BLaER1 (cell line): ENCODE data around the gene PTPRM.

ENCODE experiments used
- H3K27ac ChIP-seq: shearing (Covaris generic); formaldehyde crosslinking; 2 replicates; pipeline ENCODE4 v1.8.1; 2022
- H3K27me3 ChIP-seq: shearing (Covaris generic); formaldehyde crosslinking; 2 replicates; pipeline ENCODE4 v1.8.1; 2022
- H3K36me3 ChIP-seq: shearing (Covaris generic); formaldehyde crosslinking; 2 replicates; pipeline ENCODE4 v1.8.1; 2022
- H3K4me1 ChIP-seq: shearing (Covaris generic); formaldehyde crosslinking; 2 replicates; pipeline ENCODE4 v1.8.1; 2022
- H3K4me2 ChIP-seq: shearing (Covaris generic); formaldehyde crosslinking; 2 replicates; pipeline ENCODE4 v1.8.1; 2022
- H3K4me3 ChIP-seq: shearing (Covaris generic); formaldehyde crosslinking; 2 replicates; pipeline ENCODE4 v1.8.1; 2022
- H3K9ac ChIP-seq: shearing (Covaris generic); formaldehyde crosslinking; 2 replicates; pipeline ENCODE4 v1.8.1; 2022
- H3K9me3 ChIP-seq: shearing (Covaris generic); formaldehyde crosslinking; 2 replicates; pipeline ENCODE4 v1.8.1; 2022
- H4K20me1 ChIP-seq: shearing (Covaris generic); formaldehyde crosslinking; 2 replicates; pipeline ENCODE4 v1.8.1; 2022
- Cebpa-rat ChIP-seq: shearing (Covaris generic); IDR thresholded peaks from 2 replicates; pipeline ENCODE4 v1.8.1; 2022

Gene PTPRM

DNA sequence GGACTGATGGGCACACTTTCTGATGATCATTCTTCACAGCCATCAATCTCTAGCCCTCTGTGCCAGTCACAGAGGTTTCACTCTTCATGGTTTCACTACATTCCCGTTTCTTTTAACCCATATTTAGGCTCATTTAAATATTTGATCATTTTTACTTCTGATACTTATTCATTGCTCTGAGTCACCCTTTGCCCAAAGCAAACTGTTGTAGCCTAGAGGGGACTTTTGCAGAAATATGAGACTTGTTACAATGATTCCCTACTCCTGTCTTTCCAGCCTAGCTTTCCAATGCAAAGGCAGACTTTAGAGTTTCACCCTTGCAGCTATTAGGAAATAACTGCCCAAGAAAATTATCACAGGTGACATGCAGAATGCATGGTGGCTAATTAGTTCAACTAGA, 444.2 kb downstream of the PTPRM start:
- TF ChIP-seq Cebpa-rat: no peak
- no peaks in the 10 kb centered on the region for H3K4me1 ChIP-seq

DNA sequence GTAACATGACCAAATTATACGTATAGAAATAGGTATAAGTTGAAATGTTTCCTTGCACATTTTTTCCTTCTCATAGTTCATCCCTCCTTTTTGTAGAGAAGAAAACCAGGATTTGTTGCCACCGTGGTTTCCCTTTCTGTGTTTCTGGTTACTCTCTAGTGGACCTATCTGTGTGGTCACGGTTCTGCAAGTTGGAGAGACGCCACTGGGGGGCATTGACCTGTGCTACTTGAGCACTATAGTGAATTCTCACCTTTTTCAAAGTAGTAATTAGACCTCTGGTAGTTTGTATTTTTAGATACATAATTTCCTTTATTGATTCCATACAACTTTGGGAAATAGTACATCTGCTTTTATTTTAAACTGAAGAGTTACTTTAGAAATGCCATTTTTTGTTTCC, 444.8 kb downstream of the PTPRM start:
- Histone ChIP-seq H3K9me3 (no peaks in the 10 kb centered on the region), H3K4me3 (no peak overlapping the region), H3K27me3 (no peaks in the 10 kb centered on the region), H3K27ac (no peak overlapping the region), H3K4me2 (no peak overlapping the region), H3K4me1 (no peaks in the 10 kb centered on the region), H3K36me3 (no peaks in the 10 kb centered on the region), H4K20me1 (no peaks in the 10 kb centered on the region), H3K9ac (no peak overlapping the region)
- TF ChIP-seq Cebpa-rat: no peak

More for the DNA sequence above, 444.2 kb downstream of the PTPRM start:
- Histone ChIP-seq H3K9ac (no peak overlapping the region), H3K4me2 (no peak overlapping the region), H3K36me3 (no peaks in the 10 kb centered on the region), H4K20me1 (no peaks in the 10 kb centered on the region), H3K27ac (no peak overlapping the region), H3K27me3 (no peaks in the 10 kb centered on the region), H3K4me3 (no peak overlapping the region), H3K9me3 (no peaks in the 10 kb centered on the region)

DNA sequence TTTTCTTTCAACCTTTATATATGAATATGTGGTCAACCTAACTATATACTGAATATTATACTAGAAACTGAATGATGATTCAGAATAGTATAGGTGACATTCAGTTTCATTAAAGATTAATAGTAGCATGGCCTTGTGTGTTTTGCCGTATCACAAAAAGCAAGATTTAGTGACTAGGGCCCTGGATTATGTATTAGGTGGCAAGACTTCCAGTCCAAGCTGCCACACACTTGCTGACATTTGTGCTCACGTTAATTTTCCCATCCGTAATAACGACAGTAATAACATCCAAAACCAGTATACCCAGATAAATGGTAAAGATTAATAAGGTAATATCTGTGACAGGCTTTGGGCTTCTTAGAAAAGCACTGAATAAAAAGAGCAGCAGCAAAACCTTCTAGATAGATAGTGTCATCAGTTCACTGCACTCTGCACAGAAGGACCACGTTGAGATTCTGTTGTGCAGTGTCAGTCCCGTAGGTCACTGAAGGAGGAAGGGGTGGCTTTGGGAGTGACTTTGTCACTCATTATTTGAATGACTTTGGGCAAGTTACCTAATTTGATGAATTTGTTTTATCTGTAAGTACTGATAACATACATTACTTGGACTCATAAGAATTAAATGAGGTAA, 451.7 kb downstream of the PTPRM start:
- Histone ChIP-seq H3K4me3 (no peak overlapping the region), H3K4me2 (no peak overlapping the region), H3K4me1 (no peaks in the 10 kb centered on the region), H4K20me1 (no peaks in the 10 kb centered on the region), H3K36me3 (no peaks in the 10 kb centered on the region), H3K27ac (no peak overlapping the region), H3K27me3 (no peaks in the 10 kb centered on the region), H3K9ac (no peak overlapping the region), H3K9me3 (no peaks in the 10 kb centered on the region)
- no peak for TF ChIP-seq Cebpa-rat

DNA sequence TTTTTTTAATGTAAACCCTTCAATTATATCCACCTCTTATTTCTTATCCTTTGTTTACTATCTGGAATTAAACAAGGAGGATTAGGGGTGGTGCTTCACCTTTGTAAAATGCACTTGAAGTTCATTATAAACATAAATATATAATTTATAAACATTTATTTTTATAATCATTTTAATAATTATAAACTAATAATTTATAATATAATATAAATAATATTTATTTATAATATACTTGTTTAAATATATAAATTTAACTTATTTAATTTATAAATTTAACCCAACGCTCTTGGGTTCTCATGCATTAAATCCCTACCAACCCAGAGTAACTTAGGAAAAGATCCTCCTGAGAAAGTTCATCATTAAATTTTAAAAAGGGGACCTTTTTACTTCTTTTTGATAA, 452.5 kb downstream of the PTPRM start:
- TF ChIP-seq Cebpa-rat: no peak
- H4K20me1 ChIP-seq: no peaks in the 10 kb centered on the region
- no peak overlapping the region for H3K4me3 ChIP-seq
- no peak overlapping the region for H3K4me2 ChIP-seq
- no peaks in the 10 kb centered on the region for H3K36me3 ChIP-seq
- H3K9me3 ChIP-seq: no peaks in the 10 kb centered on the region
- H3K4me1 ChIP-seq: no peaks in the 10 kb centered on the region
- no peak overlapping the region for H3K9ac ChIP-seq
- no peaks in the 10 kb centered on the region for H3K27me3 ChIP-seq
- H3K27ac ChIP-seq: no peak overlapping the region

DNA sequence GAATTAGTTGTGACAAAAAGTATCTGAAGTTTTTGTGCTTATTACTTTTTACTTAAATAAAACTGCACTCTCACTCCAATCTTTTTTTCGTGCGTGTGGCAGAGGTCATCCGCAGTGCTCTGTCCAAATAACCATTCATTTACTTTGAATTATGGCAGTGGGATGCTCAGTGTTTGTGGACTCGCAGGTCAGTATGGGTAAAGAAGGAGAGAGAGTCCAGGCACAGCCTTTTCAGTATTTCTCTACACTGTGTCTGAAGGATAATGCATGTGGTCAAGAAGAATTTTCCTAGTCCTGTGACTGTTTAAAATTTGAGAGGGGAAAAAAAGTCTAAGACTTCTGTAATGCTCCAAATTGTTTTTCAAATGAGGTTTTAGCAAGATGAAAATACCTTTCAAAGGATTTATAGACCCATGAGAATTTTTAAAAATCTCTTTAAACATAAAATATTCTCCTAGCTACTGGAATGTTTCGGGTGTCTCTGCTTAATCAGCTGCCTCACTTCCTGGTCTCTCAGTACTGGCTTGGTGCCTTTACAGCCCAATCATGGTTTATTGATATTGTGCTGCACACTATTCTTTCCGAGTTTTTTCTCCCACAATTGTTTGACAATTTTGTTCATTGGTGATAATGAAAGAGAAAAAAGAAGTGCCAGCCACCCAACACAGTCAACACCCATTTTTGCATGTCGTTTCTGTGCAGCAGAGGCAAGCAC, 453.2 kb downstream of the PTPRM start:
- Histone ChIP-seq H3K9ac (no peak overlapping the region), H3K27ac (no peak overlapping the region), H3K4me2 (no peak overlapping the region), H3K9me3 (no peaks in the 10 kb centered on the region), H3K27me3 (no peaks in the 10 kb centered on the region), H3K4me3 (no peak overlapping the region), H3K4me1 (no peaks in the 10 kb centered on the region), H4K20me1 (no peaks in the 10 kb centered on the region), H3K36me3 (no peaks in the 10 kb centered on the region)
- TF ChIP-seq Cebpa-rat: no peak

DNA sequence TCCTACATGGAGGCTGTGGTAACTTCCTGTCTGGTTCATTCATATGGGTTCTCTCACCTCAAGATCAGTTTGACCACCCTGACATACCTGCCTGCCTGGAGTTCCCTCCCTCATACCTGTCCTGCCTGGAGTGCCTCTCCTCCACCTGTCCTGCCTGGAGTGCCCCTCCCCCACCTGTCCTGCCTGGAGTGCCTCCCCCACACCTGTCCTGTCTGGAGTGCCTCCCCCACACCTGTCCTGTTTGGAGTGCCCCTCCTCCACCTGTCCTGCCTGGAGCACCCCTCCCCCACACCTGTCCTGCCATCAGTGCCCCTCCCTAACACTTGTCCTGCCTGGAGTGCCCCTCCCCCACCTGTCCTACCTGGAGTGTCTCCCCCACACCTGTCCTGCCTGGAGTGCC, 461.9 kb downstream of the PTPRM start:
- Histone ChIP-seq H3K9ac (no peak overlapping the region), H3K4me3 (no peak overlapping the region), H3K4me2 (no peak overlapping the region), H3K4me1 (no peaks in the 10 kb centered on the region), H3K36me3 (no peaks in the 10 kb centered on the region), H3K9me3 (no peaks in the 10 kb centered on the region), H4K20me1 (no peaks in the 10 kb centered on the region), H3K27ac (no peak overlapping the region), H3K27me3 (no peaks in the 10 kb centered on the region)
- no peak for TF ChIP-seq Cebpa-rat

DNA sequence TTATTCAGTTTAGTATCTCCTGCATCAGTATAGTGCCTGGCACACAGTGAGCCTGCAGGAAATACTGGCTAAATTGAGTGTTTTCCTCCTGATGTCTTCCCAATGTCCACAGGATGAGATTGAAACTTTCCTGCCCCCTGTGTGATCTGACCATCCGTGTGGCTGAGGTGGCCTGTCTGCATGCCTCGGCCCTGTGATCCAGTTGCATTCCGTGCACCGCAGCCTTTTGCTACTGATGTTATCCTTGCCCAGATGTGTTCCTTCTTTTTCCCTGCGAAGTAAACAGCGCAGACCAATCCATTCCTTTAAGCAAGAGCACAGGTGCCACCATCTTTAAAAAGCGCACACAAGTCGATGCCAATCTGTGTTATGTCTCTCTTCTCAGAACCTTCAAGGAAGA, 462.6 kb downstream of the PTPRM start:
- Histone ChIP-seq H3K4me3 (no peak overlapping the region), H3K4me2 (no peak overlapping the region), H3K27me3 (no peaks in the 10 kb centered on the region), H3K9me3 (no peaks in the 10 kb centered on the region), H3K36me3 (no peaks in the 10 kb centered on the region), H3K9ac (no peak overlapping the region), H3K4me1 (no peaks in the 10 kb centered on the region), H4K20me1 (no peaks in the 10 kb centered on the region), H3K27ac (no peak overlapping the region)
- TF ChIP-seq Cebpa-rat: no peak

DNA sequence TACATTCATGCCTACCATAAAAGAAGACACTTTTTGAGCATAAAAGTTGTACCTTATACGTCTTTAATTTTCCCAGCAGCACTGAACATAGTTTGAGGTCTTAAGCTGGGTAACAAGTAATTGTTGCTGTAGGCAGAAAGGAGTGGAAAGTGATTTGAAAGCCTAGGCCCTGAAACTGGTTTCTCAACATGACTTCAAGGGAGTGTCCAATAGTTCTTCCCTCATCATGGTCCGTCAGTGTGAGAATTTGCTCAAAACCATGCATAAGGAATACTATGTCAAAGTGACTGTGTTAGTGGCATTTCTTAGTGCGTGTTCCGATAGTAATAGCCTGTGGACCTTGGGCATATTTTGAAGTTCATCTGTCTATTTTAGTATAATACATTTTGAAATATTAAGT, 463.1 kb downstream of the PTPRM start:
- no peaks in the 10 kb centered on the region for H3K9me3 ChIP-seq
- H3K27me3 ChIP-seq: no peaks in the 10 kb centered on the region
- no peak overlapping the region for H3K27ac ChIP-seq
- no peak overlapping the region for H3K9ac ChIP-seq
- no peak for TF ChIP-seq Cebpa-rat
- H4K20me1 ChIP-seq: no peaks in the 10 kb centered on the region
- H3K4me1 ChIP-seq: no peaks in the 10 kb centered on the region
- no peak overlapping the region for H3K4me3 ChIP-seq
- no peaks in the 10 kb centered on the region for H3K36me3 ChIP-seq
- no peak overlapping the region for H3K4me2 ChIP-seq

DNA sequence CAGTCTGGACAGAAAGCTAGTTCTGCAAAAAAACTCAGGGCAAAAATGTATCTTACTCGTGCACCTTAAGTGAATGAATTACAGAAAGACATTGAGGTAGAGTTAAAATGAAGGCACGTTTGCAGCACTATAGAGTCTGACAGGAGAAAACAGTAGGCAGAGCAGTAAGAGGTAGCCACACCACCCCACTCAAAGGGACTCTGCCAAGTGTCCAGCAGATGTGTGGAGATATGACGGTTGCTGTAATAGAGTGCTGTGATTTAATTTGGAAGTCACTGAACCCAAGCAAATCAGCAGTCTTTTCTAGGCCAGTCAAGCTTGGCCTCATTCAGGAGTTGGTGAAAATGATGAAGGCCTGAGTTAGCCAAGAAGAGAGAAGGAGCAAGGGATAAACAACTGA, 464.4 kb downstream of the PTPRM start:
- Histone ChIP-seq H4K20me1 (no peaks in the 10 kb centered on the region), H3K9ac (no peak overlapping the region), H3K4me2 (no peak overlapping the region), H3K4me3 (no peak overlapping the region), H3K9me3 (no peaks in the 10 kb centered on the region), H3K27ac (no peak overlapping the region), H3K27me3 (no peaks in the 10 kb centered on the region), H3K4me1 (no peaks in the 10 kb centered on the region), H3K36me3 (no peaks in the 10 kb centered on the region)
- no peak for TF ChIP-seq Cebpa-rat

DNA sequence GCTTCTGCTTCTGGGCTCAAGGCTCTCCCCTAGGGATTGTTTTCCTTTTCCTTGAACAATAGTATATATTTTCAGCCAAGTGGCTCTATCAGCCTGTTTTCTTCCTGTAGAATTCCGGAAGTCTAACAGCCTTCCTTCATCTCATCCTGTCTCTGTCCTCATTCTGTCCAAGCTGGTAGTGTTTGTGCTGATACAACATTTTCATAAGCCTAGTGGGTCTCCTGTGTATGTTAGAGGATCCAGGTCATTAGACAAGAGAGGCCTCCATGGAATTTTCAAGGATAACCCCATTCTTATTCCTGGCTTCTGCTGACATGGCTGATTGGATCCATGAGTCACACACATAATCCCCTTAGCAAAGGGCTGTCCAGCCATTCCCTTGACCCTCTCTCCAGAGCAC, 467.6 kb downstream of the PTPRM start:
- no peaks in the 10 kb centered on the region for H3K4me1 ChIP-seq
- H3K9ac ChIP-seq: no peak overlapping the region
- no peaks in the 10 kb centered on the region for H3K27me3 ChIP-seq
- no peak overlapping the region for H3K27ac ChIP-seq
- no peak overlapping the region for H3K4me2 ChIP-seq
- no peak for TF ChIP-seq Cebpa-rat
- H3K4me3 ChIP-seq: no peak overlapping the region
- no peaks in the 10 kb centered on the region for H3K36me3 ChIP-seq
- no peaks in the 10 kb centered on the region for H4K20me1 ChIP-seq
- H3K9me3 ChIP-seq: no peaks in the 10 kb centered on the region
